Muscle layer of duodenum (tissue), 2 donors: ENCODE results near the gene ABI2.
"Not testable (repeated sequence)": the region's sequence is repeated elsewhere in the genome, so short reads cannot be mapped to it uniquely, and the experiment has no call there.

ENCODE experiments used
- H3K27ac ChIP-seq: one replicate; pipeline ENCODE4 v1.7.0; 2013; ENCODE audit warnings: mild to moderate bottlenecking, low read length
- H3K27me3 ChIP-seq: one replicate; pipeline ENCODE4 v1.7.0; 2013; ENCODE audit warnings: low read depth, mild to moderate bottlenecking, control low read depth, low read length
- H3K36me3 ChIP-seq, 2 donors: one replicate each; pipeline ENCODE4 v1.7.0; 2013; ENCODE audit warnings: low read length in 2 of 2, control low read depth in 1 of 2, mild to moderate bottlenecking in 1 of 2; ENCODE audit not compliant: insufficient read depth in 2 of 2, control insufficient read depth in 1 of 2
- H3K4me1 ChIP-seq, 2 donors: one replicate each; pipeline ENCODE4 v1.7.0; 2013; ENCODE audit warnings: low read length in 2 of 2, mild to moderate bottlenecking in 2 of 2, control low read depth in 1 of 2, moderate library complexity in 1 of 2; ENCODE audit not compliant: insufficient read depth in 2 of 2, control insufficient read depth in 1 of 2
- H3K4me3 ChIP-seq, 2 donors: one replicate each; pipeline ENCODE4 v1.7.0; 2013; ENCODE audit warnings: low read length in 2 of 2, low read depth in 1 of 2, mild to moderate bottlenecking in 1 of 2
- H3K9me3 ChIP-seq, 2 donors: one replicate each; pipeline ENCODE4 v1.7.0; 2013; ENCODE audit warnings: low read length in 2 of 2, control low read depth in 1 of 2, mild to moderate bottlenecking in 1 of 2; ENCODE audit not compliant: control insufficient read depth in 1 of 2
- donor health status: healthy.

The ABI2 gene

DNA sequence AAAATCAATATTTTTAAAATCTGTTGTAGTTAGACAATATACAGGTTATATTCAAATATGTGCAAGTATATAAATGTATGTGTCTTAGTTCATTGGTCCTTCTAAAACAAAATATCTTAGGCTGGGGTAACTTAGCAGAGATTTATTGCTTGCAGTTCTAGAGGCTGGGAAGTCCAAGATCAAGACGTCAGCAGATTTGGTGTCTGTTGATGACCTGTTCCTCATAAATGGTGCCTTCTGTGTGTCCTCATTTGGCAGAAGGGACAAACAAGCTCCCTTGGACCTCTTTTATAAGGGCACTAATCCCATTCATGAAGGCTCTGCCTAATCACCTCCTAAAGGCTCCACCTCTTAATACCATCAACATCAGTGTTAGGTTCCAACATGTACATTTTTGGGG is 31.3 kb downstream of the ABI2 start:
- H3K36me3 ChIP-seq = no peaks in the 10 kb centered on the region
- H3K4me3 ChIP-seq = no peak overlapping the region
- H3K4me1 ChIP-seq = peaks cover 0 to 10% of the 10 kb centered on the region in 2 donors
- no peaks in the 10 kb centered on the region for H3K9me3 ChIP-seq
- H3K27ac ChIP-seq = no peak overlapping the region
- H3K27me3 ChIP-seq = no peaks in the 10 kb centered on the region

DNA sequence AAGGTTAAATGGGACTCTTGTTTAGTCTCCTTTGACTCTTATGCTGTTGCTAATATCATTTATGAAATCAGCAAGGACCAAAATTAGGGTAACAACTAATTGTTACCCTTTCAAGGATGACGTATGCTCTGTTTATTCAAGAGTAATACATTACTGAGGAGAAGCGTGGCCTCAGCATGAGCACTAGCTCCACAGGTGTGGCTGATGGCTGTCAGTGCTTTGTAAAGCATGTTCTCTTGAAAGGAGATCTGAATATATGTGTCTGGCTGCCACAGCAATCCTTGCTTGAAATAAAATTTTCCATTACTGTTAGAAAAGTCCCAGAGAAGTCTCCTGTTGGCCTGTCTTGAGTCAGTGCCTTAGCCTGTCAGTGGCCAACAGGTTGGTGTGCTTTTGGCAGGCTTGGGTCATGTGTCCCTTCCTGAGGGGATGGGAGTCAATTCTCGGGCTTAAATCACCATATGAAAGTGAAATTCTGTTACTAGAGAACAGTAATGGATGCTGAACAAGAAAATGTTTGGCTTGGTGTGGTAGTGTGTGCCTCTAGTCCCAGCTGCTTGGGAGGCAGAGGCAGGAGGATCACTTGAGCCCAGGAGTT is 32.7 kb downstream of the ABI2 start:
- H3K27me3 ChIP-seq = no peaks in the 10 kb centered on the region
- peaks cover 0 to 10% of the 10 kb centered on the region in 2 donors for H3K4me1 ChIP-seq
- no peaks in the 10 kb centered on the region for H3K36me3 ChIP-seq
- no peaks in the 10 kb centered on the region for H3K9me3 ChIP-seq
- no peak overlapping the region for H3K27ac ChIP-seq
- no peak overlapping the region for H3K4me3 ChIP-seq

DNA sequence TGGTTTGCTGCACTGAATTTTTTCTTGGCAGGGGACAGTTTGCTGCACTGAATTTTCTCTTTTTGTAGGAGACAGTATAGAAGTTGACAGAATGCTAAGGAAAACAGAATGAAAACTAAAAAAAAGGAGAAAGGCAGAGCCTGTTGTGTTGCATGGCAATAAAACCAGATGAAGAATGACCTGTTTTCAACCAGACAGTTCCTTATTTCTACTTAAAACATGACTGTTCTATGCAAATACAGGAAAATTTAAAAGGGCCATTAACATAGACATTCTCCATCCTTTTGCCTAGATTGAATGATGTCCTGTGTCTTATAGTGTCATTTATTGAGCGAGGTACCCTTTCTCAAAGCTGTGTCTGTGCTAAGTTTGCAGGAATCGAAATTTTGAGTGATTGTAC is 33.3 kb downstream of the ABI2 start:
- no peak overlapping the region for H3K27ac ChIP-seq
- peaks cover 0 to 10% of the 10 kb centered on the region in 2 donors for H3K4me1 ChIP-seq
- no peak overlapping the region for H3K4me3 ChIP-seq
- no peaks in the 10 kb centered on the region for H3K36me3 ChIP-seq
- no peaks in the 10 kb centered on the region for H3K27me3 ChIP-seq
- no peaks in the 10 kb centered on the region for H3K9me3 ChIP-seq

DNA sequence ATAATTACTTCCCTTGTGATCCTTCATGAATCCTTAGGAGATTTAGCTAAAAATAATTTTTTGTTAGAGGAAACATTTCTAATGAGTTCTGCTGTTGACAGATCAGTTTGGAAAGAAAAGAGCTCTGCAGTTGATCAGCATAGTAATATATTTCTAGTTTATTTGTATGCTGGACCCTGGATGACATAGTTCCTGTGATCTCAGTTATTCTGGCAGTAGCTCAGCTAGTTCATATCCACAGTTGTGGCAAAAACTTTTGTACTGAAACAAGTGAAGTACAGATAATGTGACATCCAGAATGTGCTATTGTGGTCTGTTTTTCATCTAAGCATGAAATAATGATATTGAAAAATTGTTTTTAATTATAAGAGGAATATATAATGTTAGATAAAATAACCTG is 33.7 kb downstream of the ABI2 start:
- H3K27me3 ChIP-seq = no peaks in the 10 kb centered on the region
- H3K9me3 ChIP-seq = no peaks in the 10 kb centered on the region
- H3K4me3 ChIP-seq = no peak overlapping the region
- peaks cover 0 to 10% of the 10 kb centered on the region in 2 donors for H3K4me1 ChIP-seq
- no peaks in the 10 kb centered on the region for H3K36me3 ChIP-seq
- no peak overlapping the region for H3K27ac ChIP-seq

DNA sequence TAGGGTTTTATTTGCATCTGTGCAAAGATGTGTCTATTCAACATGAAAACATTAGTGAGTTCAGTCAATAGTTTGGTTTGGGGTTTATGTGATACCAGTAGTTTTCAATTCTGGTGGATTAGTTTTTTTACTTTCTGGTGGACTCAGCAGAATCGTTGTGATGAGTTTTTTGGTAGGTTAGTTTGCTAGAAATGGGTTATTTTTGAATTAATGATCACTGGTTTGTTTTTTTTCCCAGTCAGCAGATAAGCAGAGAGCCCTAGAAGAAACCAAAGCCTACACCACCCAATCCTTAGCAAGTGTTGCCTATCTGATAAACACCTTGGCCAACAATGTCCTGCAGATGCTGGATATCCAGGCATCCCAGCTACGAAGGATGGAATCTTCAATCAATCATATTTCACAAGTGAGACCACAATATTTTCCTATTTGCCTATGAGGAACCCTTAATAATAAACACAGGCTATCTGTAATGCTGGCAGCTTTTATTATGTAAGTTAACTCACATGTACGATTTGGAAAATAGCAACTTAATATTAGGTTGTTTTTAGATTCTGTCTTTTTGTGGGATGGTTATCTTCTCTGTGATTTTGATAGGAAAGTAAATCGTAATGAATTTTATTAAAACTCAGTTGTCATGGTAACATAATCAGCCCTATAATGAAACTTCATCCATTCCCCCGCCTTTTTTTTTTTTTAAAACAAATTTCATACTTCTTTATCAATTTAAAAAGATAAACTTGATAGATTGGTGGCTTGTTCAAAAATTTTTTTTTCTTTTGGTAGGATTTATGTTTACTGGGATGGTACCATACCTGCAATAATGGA is 38.7 kb downstream of the ABI2 start:
- Histone ChIP-seq H3K27me3 (no peaks in the 10 kb centered on the region), H3K36me3 (no peaks in the 10 kb centered on the region), H3K4me1 (peaks cover 0 to under 1% of the 10 kb centered on the region in 2 donors), H3K9me3 (no peaks in the 10 kb centered on the region), H3K4me3 (no peak overlapping the region), H3K27ac (no peak overlapping the region)

DNA sequence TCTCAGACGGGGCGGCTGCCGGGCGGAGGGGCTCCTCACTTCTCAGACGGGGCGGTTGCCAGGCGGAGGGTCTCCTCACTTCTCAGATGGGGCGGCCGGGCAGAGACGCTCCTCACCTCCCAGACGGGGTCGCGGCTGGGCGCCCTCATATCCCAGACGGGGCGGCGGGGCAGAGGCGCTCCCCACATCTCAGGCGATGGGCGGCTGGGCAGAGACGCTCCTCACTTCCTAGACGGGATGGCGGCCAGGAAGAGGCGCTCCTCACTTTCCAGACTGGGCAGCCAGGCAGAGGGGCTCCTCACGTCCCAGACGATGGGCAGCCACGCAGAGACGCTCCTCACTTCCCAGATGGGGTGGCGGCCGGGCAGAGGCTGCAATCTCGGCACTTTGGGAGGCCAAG is 44.5 kb downstream of the ABI2 start:
- H3K27ac ChIP-seq, H3K4me1 ChIP-seq, H3K36me3 ChIP-seq, H3K9me3 ChIP-seq, H3K4me3 ChIP-seq, H3K27me3 ChIP-seq: not testable (repeated sequence)

DNA sequence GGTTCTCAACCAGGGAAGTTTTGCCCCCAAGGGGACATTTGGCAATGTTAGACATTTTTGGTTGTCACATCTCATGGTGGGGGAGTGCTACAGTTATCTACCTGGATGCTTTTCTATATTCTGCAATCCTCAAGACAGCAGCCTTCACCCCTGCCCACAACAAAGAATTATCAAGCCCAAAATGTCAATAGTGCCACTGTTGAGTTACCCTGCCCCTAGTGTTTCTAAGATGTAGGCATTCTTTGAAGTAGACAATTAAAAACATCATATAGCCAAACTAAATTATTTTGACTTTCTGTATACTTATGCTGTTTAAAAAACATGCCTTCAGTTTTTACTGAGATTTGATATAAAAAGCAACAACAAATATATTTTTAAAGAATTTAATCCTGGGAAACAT is 48.0 kb downstream of the ABI2 start:
- H3K27me3 ChIP-seq = no peaks in the 10 kb centered on the region
- no peaks in the 10 kb centered on the region for H3K9me3 ChIP-seq
- H3K4me1 ChIP-seq = no peaks in the 10 kb centered on the region
- H3K36me3 ChIP-seq = no peaks in the 10 kb centered on the region
- H3K27ac ChIP-seq = no peak overlapping the region
- no peak overlapping the region for H3K4me3 ChIP-seq

DNA sequence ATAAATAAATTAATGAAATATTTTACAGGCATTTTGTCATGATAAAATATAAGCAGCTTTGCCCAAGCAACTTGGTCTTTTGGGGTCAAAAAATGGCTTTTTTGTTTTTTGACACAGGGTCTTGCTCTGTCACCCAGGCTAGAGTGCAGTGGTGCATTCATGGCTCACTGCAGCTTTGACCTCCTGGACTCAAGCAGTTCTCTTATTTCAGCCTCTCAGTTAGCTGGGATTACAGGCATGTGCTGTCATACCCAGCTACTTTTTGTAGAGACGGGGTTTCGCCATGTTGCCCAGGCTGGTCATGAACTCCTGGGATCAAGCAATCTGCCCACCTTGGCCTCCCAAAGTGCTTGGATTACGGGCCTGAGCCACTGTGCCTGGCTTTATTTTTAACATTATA is 51.0 kb downstream of the ABI2 start:
- Histone ChIP-seq H3K4me3 (no peak overlapping the region), H3K9me3 (no peaks in the 10 kb centered on the region), H3K27ac (no peak overlapping the region), H3K27me3 (no peaks in the 10 kb centered on the region), H3K36me3 (no peaks in the 10 kb centered on the region), H3K4me1 (no peaks in the 10 kb centered on the region)

DNA sequence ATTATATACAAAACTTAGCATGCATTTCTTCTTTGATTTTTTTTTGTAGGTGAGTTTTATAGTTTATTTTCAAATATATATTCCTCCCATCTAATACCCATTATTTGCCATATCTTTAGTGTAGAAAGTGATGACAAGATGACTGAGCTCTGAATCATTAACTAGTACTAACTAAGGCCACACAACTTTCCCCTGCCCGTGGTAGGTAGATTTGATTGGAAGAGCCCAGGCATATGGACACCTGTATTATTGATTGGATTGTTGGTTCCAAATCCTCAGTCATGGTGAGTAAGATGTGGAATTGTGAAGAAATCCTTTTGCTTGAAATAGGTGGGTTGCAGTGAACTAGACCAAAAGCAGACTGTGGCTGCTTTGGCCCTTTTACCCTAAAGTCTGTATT is 54.8 kb downstream of the ABI2 start:
- no peaks in the 10 kb centered on the region for H3K36me3 ChIP-seq
- H3K27ac ChIP-seq = no peak overlapping the region
- no peaks in the 10 kb centered on the region for H3K27me3 ChIP-seq
- H3K9me3 ChIP-seq = no peaks in the 10 kb centered on the region
- no peak overlapping the region for H3K4me3 ChIP-seq
- H3K4me1 ChIP-seq = no peaks in the 10 kb centered on the region

DNA sequence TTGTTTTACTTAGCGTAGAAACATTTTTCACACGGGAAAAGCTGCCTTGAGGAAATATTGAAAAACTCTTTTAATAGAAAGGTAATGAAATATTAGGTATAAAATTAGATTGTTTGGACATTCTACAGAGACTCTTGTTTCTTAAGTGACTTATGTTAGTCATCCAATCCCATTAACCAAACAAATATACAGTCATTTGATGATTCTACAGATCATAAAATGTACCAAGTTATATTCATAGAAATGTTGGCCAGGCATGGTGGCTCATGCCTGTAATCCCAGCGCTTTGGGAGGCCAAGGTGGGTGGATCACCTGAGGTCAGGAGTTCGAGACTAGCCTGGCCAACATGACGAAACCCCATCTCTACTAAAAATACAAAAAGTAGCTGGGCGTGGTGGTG is 60.0 kb downstream of the ABI2 start:
- not testable (repeated sequence) for H3K27ac ChIP-seq, H3K4me3 ChIP-seq, H3K36me3 ChIP-seq, H3K27me3 ChIP-seq, H3K4me1 ChIP-seq, H3K9me3 ChIP-seq

DNA sequence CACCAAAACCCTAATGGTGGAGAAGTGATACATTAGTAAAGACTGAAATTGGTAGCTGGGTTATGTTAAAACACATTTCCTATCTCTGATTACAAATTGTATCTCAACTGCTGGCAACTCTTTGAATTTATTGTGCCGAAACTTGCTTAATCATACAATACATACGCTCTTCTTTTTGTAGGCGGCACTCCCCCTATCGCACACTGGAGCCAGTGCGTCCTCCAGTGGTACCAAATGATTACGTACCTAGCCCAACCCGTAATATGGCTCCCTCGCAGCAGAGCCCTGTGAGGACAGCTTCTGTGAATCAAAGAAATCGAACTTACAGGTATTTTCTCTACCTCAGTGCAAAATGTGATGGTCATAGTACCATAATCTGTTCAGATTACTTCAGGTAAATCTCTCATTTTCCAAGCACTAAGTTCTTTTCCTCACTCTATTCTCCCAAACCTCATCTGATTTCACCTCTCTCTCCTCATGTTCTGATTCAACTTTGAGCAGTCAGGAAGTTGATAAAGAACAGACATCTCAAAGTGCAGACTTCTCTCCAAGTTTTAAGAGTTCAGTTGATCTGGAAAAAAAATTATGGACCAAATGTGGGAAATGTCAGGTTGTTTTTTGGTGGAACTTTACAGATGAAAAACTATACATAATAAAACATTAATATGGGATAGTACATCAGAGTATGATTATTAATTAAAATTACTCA is 66.5 kb downstream of the ABI2 start:
- Histone ChIP-seq H3K4me1 (peaks cover 0 to 12% of the 10 kb centered on the region in 2 donors), H3K27me3 (no peaks in the 10 kb centered on the region), H3K27ac (no peak overlapping the region), H3K4me3 (no peak overlapping the region), H3K9me3 (no peaks in the 10 kb centered on the region), H3K36me3 (peaks cover 4 to 13% of the 10 kb centered on the region in 2 donors)
